ENCODE data around the gene VAV2. TPM values are rescaled to one million over a fixed set of nuclear protein-coding genes. Genes with fewer than 3 reads are reported as not detected.

Gene VAV2
- total and polyA plus RNA-seq, 9 of the 15 experiments (the other 6 are each of a cell fraction or from before 2014, with no cell fraction given), result 0.01 to 2.7 (median 1.0) TPM; not detected in 1

DNA sequence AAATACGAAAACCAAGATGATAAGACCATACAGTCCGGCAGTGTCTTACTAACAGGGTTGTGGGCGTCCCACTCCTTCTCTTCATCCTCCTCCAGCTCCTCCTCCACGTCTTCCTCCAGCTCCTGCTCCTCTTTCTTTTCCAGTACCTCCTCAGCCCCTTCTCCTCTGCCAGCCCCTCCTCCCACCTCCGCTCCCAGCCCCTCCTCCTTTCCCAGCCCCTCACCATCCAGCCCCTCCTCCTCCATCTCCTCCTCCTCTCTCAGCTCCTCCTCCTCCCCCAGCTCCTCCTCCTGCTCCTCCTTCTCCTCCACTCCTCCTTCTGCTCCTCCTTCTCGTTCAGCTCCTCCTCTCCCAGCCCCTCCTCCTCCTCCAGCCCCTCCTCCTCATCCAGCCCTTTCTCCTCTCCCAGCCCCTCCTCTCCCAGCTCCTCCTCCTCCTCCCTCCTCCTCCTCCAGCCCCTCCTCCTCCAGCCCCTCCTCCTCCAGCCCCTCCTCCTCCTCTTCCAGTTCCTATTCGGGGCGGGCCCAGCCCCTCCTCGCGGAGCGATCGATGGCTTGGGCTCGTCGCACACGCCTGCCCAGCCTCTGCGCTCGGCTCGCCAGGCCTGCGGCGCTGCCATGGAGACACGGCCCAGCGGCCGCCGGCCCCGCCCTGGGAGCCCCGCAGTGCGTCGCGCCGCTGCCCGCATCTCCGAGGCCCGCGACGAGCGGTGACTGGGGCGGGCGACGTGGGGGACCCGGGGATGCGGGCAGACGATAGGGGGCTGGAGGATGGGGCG is 32.9 kb upstream of the VAV2 start, which contains the start of gene BRD3OS (continued):
- TF ChIP-seq MYC (IDR thresholded peaks at IDR 0.05; ENCODE audit: low read depth, low read length) (peak; percentile 58), MYC (CRISPR knock-in tag; IDR thresholded peaks at IDR 0.05; ENCODE audit: borderline replicate concordance, low read depth) (no peak), ELF4 (CRISPR knock-in tag; IDR thresholded peaks at IDR 0.05) (peak; percentile 23; the same call in 1 of the 2 replicates), SIN3B (IDR thresholded peaks at IDR 0.05; ENCODE audit: low read depth) (peak; percentile 39; the same call in 1 of the 2 replicates), TAL1 (IDR thresholded peaks at IDR 0.05) (no peak), TRIM24 (IDR thresholded peaks at IDR 0.05) (no peak), MTA3 (IDR thresholded peaks at IDR 0.05; ENCODE audit: borderline replicate concordance) (no peak), KAT7 (CRISPR knock-in tag; IDR thresholded peaks at IDR 0.05; ENCODE audit: borderline replicate concordance) (0 out of 2 replicates have a peak, but pooled peaks have one; percentile 34), MXI1 (IDR thresholded peaks at IDR 0.05; ENCODE audit: low read depth, low read length) (peak; percentile 81), CTBP1 (IDR thresholded peaks at IDR 0.05; ENCODE audit: borderline replicate concordance) (0 out of 2 replicates have a peak, but pooled peaks have one; percentile 53), HDGF (IDR thresholded peaks at IDR 0.05) (peak; percentile 95), ZNF263 (CRISPR knock-in tag; IDR thresholded peaks at IDR 0.05; ENCODE audit: borderline replicate concordance) (peak; percentile 99), GABPB1 (CRISPR knock-in tag; IDR thresholded peaks at IDR 0.05) (peak; percentile 19; the same call in 1 of the 2 replicates)
- TF ChIP-seq, protein P1, sequence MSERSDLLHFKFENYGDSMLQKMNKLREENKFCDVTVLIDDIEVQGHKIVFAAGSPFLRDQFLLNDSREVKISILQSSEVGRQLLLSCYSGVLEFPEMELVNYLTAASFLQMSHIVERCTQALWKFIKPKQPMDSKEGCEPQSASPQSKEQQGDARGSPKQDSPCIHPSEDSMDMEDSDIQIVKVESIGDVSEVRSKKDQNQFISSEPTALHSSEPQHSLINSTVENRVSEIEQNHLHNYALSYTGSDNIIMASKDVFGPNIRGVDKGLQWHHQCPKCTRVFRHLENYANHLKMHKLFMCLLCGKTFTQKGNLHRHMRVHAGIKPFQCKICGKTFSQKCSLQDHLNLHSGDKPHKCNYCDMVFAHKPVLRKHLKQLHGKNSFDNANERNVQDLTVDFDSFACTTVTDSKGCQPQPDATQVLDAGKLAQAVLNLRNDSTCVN (CRISPR knock-in tag; IDR thresholded peaks at IDR 0.05), result peak; percentile 67; the same call in 1 of the 2 replicates
- TF ChIP-seq, protein P2, sequence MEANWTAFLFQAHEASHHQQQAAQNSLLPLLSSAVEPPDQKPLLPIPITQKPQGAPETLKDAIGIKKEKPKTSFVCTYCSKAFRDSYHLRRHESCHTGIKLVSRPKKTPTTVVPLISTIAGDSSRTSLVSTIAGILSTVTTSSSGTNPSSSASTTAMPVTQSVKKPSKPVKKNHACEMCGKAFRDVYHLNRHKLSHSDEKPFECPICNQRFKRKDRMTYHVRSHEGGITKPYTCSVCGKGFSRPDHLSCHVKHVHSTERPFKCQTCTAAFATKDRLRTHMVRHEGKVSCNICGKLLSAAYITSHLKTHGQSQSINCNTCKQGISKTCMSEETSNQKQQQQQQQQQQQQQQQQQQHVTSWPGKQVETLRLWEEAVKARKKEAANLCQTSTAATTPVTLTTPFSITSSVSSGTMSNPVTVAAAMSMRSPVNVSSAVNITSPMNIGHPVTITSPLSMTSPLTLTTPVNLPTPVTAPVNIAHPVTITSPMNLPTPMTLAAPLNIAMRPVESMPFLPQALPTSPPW (CRISPR knock-in tag; IDR thresholded peaks at IDR 0.05), result peak; percentile 96
- TF ChIP-seq, protein P3, sequence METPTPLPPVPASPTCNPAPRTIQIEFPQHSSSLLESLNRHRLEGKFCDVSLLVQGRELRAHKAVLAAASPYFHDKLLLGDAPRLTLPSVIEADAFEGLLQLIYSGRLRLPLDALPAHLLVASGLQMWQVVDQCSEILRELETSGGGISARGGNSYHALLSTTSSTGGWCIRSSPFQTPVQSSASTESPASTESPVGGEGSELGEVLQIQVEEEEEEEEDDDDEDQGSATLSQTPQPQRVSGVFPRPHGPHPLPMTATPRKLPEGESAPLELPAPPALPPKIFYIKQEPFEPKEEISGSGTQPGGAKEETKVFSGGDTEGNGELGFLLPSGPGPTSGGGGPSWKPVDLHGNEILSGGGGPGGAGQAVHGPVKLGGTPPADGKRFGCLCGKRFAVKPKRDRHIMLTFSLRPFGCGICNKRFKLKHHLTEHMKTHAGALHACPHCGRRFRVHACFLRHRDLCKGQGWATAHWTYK (CRISPR knock-in tag; IDR thresholded peaks at IDR 0.05), result 0 out of 2 replicates have a peak, but pooled peaks have one; percentile 54
- TF ChIP-seq, protein P4, sequence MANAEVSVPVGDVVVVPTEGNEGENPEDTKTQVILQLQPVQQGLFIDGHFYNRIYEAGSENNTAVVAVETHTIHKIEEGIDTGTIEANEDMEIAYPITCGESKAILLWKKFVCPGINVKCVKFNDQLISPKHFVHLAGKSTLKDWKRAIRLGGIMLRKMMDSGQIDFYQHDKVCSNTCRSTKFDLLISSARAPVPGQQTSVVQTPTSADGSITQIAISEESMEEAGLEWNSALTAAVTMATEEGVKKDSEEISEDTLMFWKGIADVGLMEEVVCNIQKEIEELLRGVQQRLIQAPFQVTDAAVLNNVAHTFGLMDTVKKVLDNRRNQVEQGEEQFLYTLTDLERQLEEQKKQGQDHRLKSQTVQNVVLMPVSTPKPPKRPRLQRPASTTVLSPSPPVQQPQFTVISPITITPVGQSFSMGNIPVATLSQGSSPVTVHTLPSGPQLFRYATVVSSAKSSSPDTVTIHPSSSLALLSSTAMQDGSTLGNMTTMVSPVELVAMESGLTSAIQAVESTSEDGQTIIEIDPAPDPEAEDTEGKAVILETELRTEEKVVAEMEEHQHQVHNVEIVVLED (CRISPR knock-in tag; IDR thresholded peaks at IDR 0.05), result peak; percentile 92
- TF ChIP-seq, protein P5, sequence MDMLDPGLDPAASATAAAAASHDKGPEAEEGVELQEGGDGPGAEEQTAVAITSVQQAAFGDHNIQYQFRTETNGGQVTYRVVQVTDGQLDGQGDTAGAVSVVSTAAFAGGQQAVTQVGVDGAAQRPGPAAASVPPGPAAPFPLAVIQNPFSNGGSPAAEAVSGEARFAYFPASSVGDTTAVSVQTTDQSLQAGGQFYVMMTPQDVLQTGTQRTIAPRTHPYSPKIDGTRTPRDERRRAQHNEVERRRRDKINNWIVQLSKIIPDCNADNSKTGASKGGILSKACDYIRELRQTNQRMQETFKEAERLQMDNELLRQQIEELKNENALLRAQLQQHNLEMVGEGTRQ (CRISPR knock-in tag; IDR thresholded peaks at IDR 0.05), result no peak
- TF ChIP-seq, protein P6, sequence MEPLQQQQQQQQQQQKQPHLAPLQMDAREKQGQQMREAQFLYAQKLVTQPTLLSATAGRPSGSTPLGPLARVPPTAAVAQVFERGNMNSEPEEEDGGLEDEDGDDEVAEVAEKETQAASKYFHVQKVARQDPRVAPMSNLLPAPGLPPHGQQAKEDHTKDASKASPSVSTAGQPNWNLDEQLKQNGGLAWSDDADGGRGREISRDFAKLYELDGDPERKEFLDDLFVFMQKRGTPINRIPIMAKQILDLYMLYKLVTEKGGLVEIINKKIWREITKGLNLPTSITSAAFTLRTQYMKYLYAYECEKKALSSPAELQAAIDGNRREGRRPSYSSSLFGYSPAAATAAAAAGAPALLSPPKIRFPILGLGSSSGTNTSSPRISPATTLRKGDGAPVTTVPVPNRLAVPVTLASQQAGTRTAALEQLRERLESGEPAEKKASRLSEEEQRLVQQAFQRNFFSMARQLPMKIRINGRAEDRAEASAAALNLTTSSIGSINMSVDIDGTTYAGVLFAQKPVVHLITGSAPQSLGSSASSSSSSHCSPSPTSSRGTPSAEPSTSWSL (CRISPR knock-in tag; IDR thresholded peaks at IDR 0.05; ENCODE audit: borderline replicate concordance), result no peak

All from K562 (cell line).